HepG2 (cell line): Measurements from ENCODE around the gene GRIK1.

Experiments
- MTA3 ChIP-seq: sonication (generic); formaldehyde crosslinking; IDR thresholded peaks from 2 replicates; pipeline ENCODE4 v1.4.0; 2020; ENCODE audit warnings: missing genetic modification reagents
- PLRG1 ChIP-seq: fragments of 450-650 bp; conservative IDR thresholded peaks from 2 replicates; pipeline ENCODE4 v1.6.1; 2016

GRCh38 chr21:29751473-29752185, 188.2 kb downstream of the GRIK1 start:
- TF ChIP-seq MTA3 (CRISPR knock-in tag) = no peak
- no peak for TF ChIP-seq PLRG1
